CD4-positive, alpha-beta T cell treated with Interferon gamma for 1 hour (primary cell): ENCODE data around the gene CDKL5.
"Not testable (repeated sequence)": the region's sequence is repeated elsewhere in the genome, so short reads cannot be mapped to it uniquely, and the experiment has no call there.

ENCODE experiments used
- DNase-seq: peaks from one replicate; pipeline ENCODE4 v3.0.0-alpha.2; 2020

CDKL5 gene

GRCh38 chrX:18578546-18578945, 153.1 kb downstream of the CDKL5 start:
- DNase-seq = no peak

GRCh38 chrX:18579495-18579894, 154.1 kb downstream of the CDKL5 start:
- no peak for DNase-seq

DNA sequence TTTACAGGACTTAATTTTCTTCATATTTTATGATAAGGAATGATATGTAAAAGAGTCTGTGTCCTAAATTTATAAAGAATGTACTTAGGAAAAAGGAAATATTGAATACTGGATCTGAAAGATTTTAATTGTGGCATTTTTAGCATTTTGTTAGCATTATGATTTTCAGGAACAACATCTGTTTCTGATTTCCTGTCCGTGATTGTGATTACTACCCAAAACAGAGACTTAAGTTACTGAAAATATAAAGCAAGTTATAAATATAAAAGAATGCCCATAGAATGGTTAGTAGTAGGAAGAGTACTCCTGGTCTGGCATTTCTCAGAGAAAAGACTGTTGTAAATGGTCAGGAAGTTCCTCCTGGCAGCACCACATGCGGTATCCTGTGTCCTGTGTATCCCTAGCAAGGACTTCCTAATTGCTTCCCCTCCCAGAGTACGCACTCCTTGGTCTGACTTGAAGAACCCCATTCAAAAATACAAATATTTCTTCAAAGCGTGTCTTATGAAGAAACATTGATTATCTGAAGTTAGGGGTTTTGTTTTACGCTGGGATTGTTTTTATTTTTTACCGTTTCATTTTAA, 157.6 kb downstream of the CDKL5 start:
- DNase-seq = no peak

DNA sequence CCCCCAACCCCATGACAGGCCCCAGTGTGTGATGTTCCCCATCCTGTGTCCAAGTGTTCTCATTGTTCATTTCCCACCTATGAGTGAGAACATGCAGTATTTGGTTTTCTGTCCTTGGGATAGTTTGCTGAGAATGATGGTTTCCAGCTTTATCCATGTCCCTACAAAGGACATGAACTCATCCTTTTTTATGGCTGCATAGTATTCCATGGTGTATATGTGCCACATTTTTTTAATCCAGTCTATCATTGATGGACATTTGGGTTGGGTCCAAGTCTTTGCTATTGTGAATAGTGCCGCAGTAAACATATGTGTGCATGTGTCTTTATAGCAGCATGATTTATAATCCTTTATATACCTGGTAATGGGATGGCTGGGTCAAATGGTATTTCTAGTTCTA, 163.9 kb downstream of the CDKL5 start:
- not testable (repeated sequence) for DNase-seq

GRCh38 chrX:18591834-18592233, 166.4 kb downstream of the CDKL5 start:
- DNase-seq = no peak

- no peak for DNase-seq
These were observed 168.7 kb downstream of the CDKL5 start for GRCh38 chrX:18594079-18594478.

- DNase-seq = no peak
These were observed 170.7 kb downstream of the CDKL5 start for GRCh38 chrX:18596096-18596495.

- no peak for DNase-seq
These were observed 173.0 kb downstream of the CDKL5 start for GRCh38 chrX:18598413-18598812.

DNA sequence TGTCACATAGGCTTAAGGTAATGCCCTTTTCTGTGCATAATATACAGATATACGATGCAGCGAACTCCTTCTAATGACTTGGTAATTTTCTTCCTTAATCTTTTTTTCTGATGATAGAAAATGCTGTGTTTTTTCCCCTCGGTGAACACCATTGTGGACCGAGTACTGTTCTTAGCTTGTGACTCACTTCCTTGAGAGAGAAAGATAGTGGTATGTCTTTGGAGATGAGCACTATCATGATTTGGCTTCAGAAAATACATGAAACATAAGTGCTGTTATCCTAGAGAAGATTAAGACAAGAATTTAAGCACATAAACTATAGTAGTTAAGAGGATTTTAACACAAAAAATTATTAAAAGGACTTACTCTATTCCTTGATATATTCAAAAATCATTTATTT, 182.6 kb downstream of the CDKL5 start:
- no peak for DNase-seq

GRCh38 chrX:18613930-18614639, 188.7 kb downstream of the CDKL5 start:
- no peak for DNase-seq

DNA sequence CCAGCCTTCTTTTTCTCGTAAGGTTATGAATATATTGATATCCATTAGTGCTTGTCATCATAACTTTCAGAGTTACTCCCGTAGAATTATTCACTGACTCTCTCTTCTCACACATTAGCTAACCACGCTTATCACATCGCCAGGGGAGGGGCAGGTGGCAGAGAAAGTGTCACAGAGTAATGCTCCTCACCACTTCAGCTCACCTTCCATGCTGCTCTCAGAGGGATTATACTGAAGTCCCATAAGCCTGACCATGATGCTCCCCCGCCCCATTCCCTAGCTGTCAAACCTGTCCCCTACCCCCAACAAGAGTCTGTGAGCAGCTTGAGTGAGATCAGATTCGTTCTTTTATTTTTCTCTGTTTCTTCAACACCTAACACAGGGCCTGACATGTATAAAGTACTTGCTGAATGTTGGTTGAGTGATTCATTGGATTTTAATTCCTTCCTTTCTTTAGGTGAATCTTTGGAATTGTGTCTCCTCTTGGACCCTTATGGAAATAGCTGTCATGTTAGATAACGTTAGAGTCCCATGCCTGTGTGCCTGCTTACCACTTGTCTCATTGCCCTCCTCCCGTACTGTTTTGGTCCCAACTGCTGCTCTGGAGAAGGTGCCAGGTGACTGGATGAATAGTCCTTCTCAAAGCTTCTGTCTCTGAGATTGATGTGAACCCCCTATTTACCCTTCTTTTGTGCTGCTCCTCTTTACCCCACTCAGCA, 191.4 kb downstream of the CDKL5 start:
- no peak for DNase-seq

DNA sequence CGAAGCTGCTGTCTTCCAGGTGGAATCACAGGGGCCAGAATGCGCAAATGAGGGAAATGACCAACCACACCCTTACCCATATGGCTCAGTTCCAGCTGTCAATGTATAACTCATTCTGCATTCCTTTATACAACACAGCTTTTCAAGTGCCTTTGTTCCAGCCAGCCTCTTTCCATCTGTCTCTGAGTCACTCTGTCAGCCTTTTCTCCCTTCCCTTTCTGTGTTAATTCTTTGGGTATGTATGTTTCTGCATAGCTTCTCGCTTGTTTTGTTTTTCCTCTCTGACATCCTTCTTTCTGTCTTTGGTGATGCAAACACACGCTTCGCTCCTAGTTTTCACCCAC, 192.0 kb downstream of the CDKL5 start:
- DNase-seq = no peak

GRCh38 chrX:18619288-18619687, 193.9 kb downstream of the CDKL5 start:
- no peak for DNase-seq

DNA sequence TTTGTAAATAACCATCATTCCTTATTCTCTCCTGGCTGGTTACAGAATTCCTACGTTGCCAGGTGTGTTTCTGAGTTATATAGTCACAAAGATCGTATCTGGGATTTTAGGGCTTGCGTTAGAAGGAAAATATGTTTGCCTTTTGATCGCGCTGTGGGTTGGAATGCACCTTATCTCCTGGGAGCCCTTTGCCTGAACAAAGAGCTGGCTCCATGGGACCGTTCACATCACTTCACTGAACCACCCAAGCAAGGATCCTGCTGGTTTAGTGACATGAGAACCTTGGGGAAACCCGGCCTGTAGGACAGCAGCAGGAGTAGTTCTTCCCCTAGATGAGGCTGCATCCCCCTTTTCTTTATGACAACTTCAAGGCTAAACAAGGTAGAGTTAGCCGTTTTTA, 194.9 kb downstream of the CDKL5 start:
- DNase-seq = no peak

DNA sequence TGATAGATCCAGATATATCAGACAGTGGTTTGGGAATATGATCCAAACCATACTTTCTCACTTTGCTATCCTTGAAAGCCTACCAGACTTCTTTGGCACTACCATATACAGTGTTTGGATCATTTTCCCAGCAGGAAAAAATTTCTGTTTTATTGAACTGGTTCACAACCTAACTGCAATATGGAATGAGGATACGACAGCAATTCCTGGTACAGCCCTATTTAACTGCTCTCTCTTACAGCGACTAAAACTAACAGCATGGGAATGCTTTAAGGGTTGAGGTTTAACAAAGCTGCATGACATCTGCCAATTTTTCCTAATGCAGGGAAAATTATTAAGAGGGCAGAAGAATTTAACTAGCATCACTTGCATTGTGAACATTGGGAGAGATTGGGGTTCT, 199.2 kb downstream of the CDKL5 start:
- no peak for DNase-seq

GRCh38 chrX:18630934-18631333, 205.5 kb downstream of the CDKL5 start:
- DNase-seq = no peak

DNA sequence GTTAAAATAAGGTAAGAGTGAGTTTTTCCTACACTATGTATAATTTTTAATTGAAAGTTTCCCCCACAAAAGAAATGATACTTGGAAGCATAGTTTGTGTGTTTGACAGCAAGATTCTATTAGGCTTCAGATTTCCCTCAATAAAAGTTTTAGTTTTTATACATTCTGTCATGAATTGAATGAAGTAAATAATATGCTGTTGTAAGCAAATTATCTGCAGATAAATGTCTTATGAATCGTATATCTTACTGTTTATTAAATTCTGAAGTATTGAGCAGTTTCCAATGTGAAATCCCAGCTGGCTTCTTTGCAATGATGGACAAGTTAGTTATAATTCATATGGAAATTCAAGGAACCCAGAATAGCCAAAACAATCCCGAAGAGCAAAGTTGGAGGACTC, 213.0 kb downstream of the CDKL5 start:
- no peak for DNase-seq

GRCh38 chrX:18639280-18639679, 213.9 kb downstream of the CDKL5 start:
- DNase-seq = no peak

GRCh38 chrX:18640686-18641085, 215.3 kb downstream of the CDKL5 start:
- no peak for DNase-seq

GRCh38 chrX:18643243-18643642, 217.8 kb downstream of the CDKL5 start:
- no peak for DNase-seq

DNA sequence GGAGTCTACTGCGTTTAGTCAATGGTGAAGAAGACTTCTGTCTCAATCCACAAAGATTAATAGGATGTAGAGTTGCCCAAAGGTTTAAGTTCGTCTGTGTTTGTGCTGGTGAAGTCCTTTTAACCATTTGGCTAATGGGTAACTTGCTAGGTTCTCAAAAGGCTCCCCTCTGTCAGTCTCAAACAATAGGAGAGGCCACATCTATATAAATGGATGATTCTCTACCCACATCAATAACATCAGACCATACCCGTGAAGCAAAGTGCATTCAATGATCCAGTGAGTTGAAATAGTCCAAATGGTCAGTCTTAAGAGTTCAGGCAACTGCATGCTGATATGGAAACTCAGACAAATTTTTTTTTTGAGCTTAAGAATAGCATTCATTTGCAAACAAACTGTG, 218.4 kb downstream of the CDKL5 start:
- no peak for DNase-seq

DNA sequence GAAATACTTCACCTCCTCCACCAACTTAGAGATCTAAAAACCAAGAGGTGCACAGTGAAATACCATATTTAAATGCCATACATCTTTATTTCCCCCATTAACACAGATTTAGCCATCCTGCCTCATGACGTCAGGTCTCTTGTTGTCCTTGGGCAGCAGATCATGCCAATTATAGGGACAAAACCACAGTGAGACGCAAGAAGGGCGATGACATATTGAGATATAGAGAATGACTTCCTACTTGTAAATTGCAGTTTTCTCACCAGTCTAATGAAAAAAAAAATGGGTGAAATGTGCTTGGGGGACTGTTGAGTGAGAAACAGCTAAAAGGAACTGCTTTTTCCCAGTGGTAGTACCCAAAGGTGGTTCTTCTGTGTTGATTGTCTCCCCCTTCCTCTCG, 222.2 kb downstream of the CDKL5 start:
- DNase-seq = no peak

- no peak for DNase-seq
These were observed 224.1 kb downstream of the CDKL5 start for GRCh38 chrX:18649498-18649951.

- no peak for DNase-seq
These were observed 225.3 kb downstream of the CDKL5 start for GRCh38 chrX:18650662-18651061.
